ENCODE measurements around the gene MUC22. TPM values are rescaled to one million over a fixed set of nuclear protein-coding genes. Genes with fewer than 3 reads are reported as not detected.
A peak's percentile ranks its signal among the peaks of the same experiment; 100 is the strongest.
"Not testable (repeated sequence)": the region's sequence is repeated elsewhere in the genome, so short reads cannot be mapped to it uniquely, and the experiment has no call there.

Gene MUC22
- total RNA-seq, result not detected

DNA sequence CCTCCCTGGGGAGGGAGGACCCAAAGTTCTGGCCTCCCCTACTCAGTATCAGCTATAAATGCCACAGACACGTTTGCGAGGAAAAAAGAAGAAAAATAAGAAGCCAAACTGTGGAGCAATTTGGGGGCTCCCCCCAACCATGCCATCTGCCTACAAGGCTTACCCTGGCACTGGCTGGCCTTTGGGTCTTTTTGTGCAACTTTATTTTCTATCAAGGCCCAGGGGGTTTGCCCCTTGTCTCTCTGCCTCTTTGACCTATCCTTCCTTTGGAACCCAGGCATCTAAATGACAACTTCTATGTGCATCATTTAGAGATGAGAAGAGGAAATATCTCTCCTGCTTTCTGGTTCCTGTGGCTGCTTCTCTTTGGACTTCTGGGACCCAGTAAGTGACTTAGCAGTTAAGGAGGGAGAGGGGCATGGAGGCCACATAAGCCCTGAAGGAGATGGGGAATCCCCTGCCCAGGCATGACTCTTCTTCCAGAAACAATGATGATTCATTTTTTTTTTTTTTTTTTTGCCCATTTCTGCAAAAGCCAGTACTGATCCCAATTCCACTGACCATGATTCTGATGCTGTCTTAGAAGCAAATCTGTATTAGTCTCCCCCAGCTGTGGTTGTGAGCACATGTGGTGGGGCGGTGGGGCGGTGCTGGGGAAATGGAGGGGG lies at the start of gene MUC22:
Gene MUC22 (plus strand): TSS at position 82 of the 668 bp plus-strand sequence. CDS start 233 bp downstream, at position 315.
- no peak for DNase-seq
- H3K4me3 Mint-ChIP-seq, result no peak within 1 kb of the TSS
- no peak for ATAC-seq
- no peak within 1 kb of the TSS for H3K27ac Mint-ChIP-seq
- peaks cover 56% of the 10 kb centered on the region for H3K27me3 Mint-ChIP-seq
- no peaks in the 10 kb centered on the region for H3K9me3 Mint-ChIP-seq (ENCODE audit: low read depth)
- no peaks in the 10 kb centered on the region for H3K4me1 Mint-ChIP-seq
- CTCF ChIA-PET, result no interaction called here
- no peaks in the 10 kb centered on the region for H3K36me3 Mint-ChIP-seq

DNA sequence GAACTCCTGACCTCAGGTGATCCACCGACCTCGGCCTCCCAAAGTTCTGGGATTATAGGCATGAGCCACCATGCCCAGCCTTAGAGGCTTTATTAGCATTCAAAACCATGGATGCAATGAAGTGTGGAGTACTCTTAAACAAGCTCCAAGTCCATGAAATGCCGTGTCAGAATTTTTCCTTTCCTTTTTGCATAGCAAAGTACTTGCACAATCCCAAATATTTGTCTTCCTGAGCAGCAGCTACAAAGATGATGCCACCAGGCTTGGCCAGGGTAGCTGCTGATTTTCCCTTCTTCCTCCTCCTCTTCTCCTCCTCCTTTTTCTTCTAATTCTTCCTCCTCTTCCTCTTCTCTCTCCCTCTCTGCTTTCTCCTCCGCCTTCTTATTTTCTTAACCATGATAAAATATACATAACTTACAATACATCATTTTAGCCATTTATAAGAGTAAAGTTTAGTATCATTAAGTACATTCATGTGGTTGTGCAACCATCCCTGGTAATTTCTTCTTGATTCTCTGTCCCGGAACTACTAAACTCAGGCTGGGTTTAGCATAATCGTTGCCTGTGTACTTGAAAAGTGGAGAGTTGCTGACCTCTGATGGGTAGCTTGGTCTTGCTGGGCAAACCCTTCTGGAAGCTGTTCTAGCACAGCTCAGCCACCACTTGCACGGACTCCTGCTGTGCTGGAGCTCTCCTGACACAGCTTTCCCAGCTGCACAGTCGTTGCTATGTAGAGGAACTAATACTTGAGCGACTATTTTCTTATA lies 49.2 kb upstream of the MUC22 start:
- DNase-seq (no peak), ATAC-seq (no peak)
- Mint-ChIP-seq H3K4me1 (peaks cover 29% of the 10 kb centered on the region), H3K27ac (no peak overlapping the region), H3K36me3 (no peaks in the 10 kb centered on the region), H3K4me3 (no peak overlapping the region), H3K9me3 (ENCODE audit: low read depth) (no peaks in the 10 kb centered on the region), H3K27me3 (peaks cover 76% of the 10 kb centered on the region)
- CTCF ChIA-PET, result interaction anchor here (1.0 to 1.2 kb wide), 2 partner anchors 28 to 46 kb away, joined by 3 read pairs; no protein-coding TSS in a partner anchor

GRCh38 chr6:30962716-30963115 lies 47.6 kb upstream of the MUC22 start:
- Mint-ChIP-seq H3K36me3 (no peaks in the 10 kb centered on the region), H3K9me3 (ENCODE audit: low read depth) (no peaks in the 10 kb centered on the region), H3K27me3 (peaks cover 71% of the 10 kb centered on the region), H3K4me3 (no peak overlapping the region), H3K27ac (no peak overlapping the region), H3K4me1 (peaks cover 29% of the 10 kb centered on the region)
- ATAC-seq (no peak), DNase-seq (no peak)
- CTCF ChIA-PET, result no interaction called here

GRCh38 chr6:30963641-30964040 lies 46.6 kb upstream of the MUC22 start:
- no peak overlapping the region for H3K27ac Mint-ChIP-seq
- no peaks in the 10 kb centered on the region for H3K9me3 Mint-ChIP-seq (ENCODE audit: low read depth)
- no peak for ATAC-seq
- H3K27me3 Mint-ChIP-seq, result peaks cover 64% of the 10 kb centered on the region
- no peaks in the 10 kb centered on the region for H3K36me3 Mint-ChIP-seq
- DNase-seq, result no peak
- no peak overlapping the region for H3K4me3 Mint-ChIP-seq
- H3K4me1 Mint-ChIP-seq, result peaks cover 29% of the 10 kb centered on the region
- CTCF ChIA-PET, result interaction anchor here (1.3 kb wide), 1 partner anchor 116 kb away, joined by 4 read pairs; no protein-coding TSS in a partner anchor

DNA sequence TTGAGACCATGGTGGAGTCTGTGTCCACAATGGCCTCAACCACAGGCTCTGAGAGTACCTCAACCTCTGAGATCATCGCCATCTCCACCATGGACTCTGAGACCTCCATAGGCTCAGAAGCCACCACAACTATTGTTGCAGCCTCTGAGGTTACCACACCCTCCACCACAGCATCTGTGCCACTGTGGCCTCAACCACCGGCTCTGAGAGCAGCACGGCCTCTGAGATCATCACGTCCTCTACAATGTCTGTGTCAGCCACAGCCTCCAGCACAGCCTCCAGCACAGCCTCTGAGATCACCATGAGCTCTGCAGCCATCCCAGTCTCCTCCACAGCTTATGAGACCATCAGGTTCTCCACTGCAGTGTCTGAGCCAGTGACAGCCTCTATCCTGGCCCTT lies 46.2 kb upstream of the MUC22 start:
- peaks cover 63% of the 10 kb centered on the region for H3K27me3 Mint-ChIP-seq
- DNase-seq (peak; percentile 81), ATAC-seq (peak; percentile 75)
- H3K27ac Mint-ChIP-seq, result peak overlapping the region; percentile 31
- CTCF ChIA-PET, result interaction anchor here (1.2 to 1.3 kb wide), 2 partner anchors 9 to 116 kb away, joined by 4 read pairs; no protein-coding TSS in a partner anchor
- H3K36me3 Mint-ChIP-seq, result no peaks in the 10 kb centered on the region
- no peak overlapping the region for H3K4me3 Mint-ChIP-seq
- H3K9me3 Mint-ChIP-seq (ENCODE audit: low read depth), result no peaks in the 10 kb centered on the region
- peaks cover 29% of the 10 kb centered on the region for H3K4me1 Mint-ChIP-seq

DNA sequence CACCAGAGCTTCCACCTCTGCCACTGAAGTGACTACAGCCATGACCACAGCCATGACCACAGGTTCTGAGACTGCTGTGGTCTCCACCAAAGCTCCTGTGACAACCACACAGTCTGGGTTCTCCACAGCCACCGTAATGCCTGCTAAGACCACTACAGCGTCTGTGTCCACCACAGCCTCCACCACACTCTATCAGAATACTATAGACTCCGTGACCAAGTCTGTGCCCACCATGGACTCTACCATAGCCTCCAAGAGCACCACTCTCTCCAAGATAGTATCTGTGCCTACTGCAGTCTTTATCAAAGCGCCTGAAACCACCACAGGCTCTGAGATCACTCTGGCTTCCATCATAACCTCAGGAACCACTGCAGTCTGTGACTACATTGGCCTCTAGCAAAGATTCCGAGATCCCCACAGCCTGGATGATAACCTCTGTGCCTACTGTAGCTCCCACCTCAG lies 45.1 kb upstream of the MUC22 start:
- no peaks in the 10 kb centered on the region for H3K9me3 Mint-ChIP-seq (ENCODE audit: low read depth)
- H3K36me3 Mint-ChIP-seq, result no peaks in the 10 kb centered on the region
- DNase-seq (peak; percentile 66), ATAC-seq (peak; percentile 45)
- peaks cover 57% of the 10 kb centered on the region for H3K27me3 Mint-ChIP-seq
- peaks cover 29% of the 10 kb centered on the region for H3K4me1 Mint-ChIP-seq
- no peak overlapping the region for H3K4me3 Mint-ChIP-seq
- CTCF ChIA-PET, result interaction anchor here (1.2 to 1.3 kb wide), 3 partner anchors 10 to 115 kb away, joined by 4 read pairs; partner anchors contain the start of gene VARS2
- H3K27ac Mint-ChIP-seq, result peak overlapping the region; percentile 44

DNA sequence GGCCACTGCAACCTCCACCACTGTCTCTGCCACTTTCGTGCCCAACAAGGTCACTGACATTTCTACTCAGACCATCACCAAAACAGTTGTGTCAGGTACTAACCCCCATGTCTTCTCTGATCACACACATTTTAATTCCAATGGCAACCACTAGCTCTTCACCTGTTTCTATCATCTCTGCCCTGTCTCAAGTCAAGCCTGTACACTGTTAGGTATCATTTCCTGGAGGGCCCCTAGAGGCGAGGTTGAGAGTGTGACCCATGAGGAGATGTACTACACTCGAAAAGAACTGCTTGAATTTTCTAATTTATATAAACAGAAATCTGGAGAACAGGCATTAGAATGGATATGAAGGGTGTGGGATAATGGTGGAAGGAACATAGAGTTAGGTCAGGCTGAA lies 44.1 kb upstream of the MUC22 start:
- CTCF ChIA-PET, result interaction anchor here (0.7 to 1.3 kb wide), 2 partner anchors 9 to 52 kb away, joined by 3 to 4 read pairs; partner anchors contain the start of gene VARS2
- DNase-seq (no peak), ATAC-seq (no peak)
- H3K27me3 Mint-ChIP-seq, result peaks cover 56% of the 10 kb centered on the region
- H3K36me3 Mint-ChIP-seq, result no peaks in the 10 kb centered on the region
- H3K9me3 Mint-ChIP-seq (ENCODE audit: low read depth), result no peaks in the 10 kb centered on the region
- H3K4me3 Mint-ChIP-seq, result no peak overlapping the region
- H3K4me1 Mint-ChIP-seq, result peaks cover 29% of the 10 kb centered on the region
- H3K27ac Mint-ChIP-seq, result peak overlapping the region; percentile 37

- H3K4me1 Mint-ChIP-seq, result peaks cover 21% of the 10 kb centered on the region
- H3K9me3 Mint-ChIP-seq (ENCODE audit: low read depth); DNase-seq; H3K27ac Mint-ChIP-seq; H3K36me3 Mint-ChIP-seq; ATAC-seq; H3K4me3 Mint-ChIP-seq: not testable (repeated sequence)
- peaks cover 62% of the 10 kb centered on the region for H3K27me3 Mint-ChIP-seq
- CTCF ChIA-PET, result interaction anchor here (1.4 kb wide), 1 partner anchor 111 kb away, joined by 3 read pairs; no protein-coding TSS in a partner anchor
These were observed 41.1 kb upstream of the MUC22 start for GRCh38 chr6:30969171-30969570.

- H3K27ac Mint-ChIP-seq, result no peak overlapping the region
- H3K4me3 Mint-ChIP-seq, result no peak overlapping the region
- no peak for DNase-seq
- no peak for ATAC-seq
- no peaks in the 10 kb centered on the region for H3K36me3 Mint-ChIP-seq
- peaks cover 3% of the 10 kb centered on the region for H3K4me1 Mint-ChIP-seq
- H3K9me3 Mint-ChIP-seq (ENCODE audit: low read depth), result no peaks in the 10 kb centered on the region
- H3K27me3 Mint-ChIP-seq, result peaks cover 59% of the 10 kb centered on the region
- CTCF ChIA-PET, result no interaction called here
These were observed 39.3 kb upstream of the MUC22 start for GRCh38 chr6:30970946-30971345.

- Mint-ChIP-seq H3K36me3 (no peaks in the 10 kb centered on the region), H3K27me3 (peaks cover 57% of the 10 kb centered on the region), H3K4me3 (no peak overlapping the region), H3K9me3 (ENCODE audit: low read depth) (no peaks in the 10 kb centered on the region), H3K4me1 (no peaks in the 10 kb centered on the region), H3K27ac (no peak overlapping the region)
- DNase-seq (no peak), ATAC-seq (no peak)
- CTCF ChIA-PET, result no interaction called here
These were observed 37.5 kb upstream of the MUC22 start for GRCh38 chr6:30972816-30973215.

DNA sequence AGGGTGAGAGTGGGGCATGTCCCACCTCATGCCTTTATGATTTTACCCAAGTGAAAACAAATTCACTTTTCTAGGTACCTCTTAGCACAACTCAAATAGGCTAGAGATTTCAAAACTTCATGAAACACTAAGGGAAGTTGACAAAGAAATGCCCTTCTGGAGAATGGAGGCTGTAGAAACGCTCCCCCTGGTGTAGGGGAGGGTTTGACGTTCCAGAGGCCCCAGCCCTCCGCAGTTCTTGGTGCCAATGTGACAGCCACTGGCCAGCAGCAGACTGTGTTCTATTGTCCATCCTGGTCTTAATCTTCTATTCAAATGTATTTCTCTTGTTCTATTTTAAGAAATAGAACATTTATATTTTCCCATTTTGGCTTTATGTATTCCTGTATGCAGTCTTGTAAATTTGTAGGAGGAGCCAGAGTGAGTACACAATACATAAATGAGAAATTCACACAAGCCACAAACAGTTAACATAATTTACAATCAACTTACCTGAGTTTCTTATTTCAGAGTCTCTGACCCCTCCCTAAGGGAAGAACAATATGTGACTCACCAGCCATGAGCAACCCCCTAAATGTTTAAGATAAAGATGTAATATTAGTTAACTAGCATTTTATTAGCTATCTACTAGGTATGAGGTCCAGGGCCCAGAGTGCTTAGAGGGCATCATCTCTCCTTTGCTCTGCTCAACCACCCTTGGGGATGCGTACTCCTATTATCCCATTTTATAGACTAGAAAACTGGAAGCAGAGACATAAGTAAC lies 35.6 kb upstream of the MUC22 start:
- no peaks in the 10 kb centered on the region for H3K36me3 Mint-ChIP-seq
- CTCF ChIA-PET, result interaction anchor here (0.6 kb wide), 1 partner anchor 8 kb away, joined by 3 read pairs; no protein-coding TSS in a partner anchor
- DNase-seq, result no peak
- H3K4me3 Mint-ChIP-seq, result no peak overlapping the region
- no peak overlapping the region for H3K27ac Mint-ChIP-seq
- no peaks in the 10 kb centered on the region for H3K9me3 Mint-ChIP-seq (ENCODE audit: low read depth)
- ATAC-seq, result no peak
- peaks cover 65% of the 10 kb centered on the region for H3K27me3 Mint-ChIP-seq
- no peaks in the 10 kb centered on the region for H3K4me1 Mint-ChIP-seq

DNA sequence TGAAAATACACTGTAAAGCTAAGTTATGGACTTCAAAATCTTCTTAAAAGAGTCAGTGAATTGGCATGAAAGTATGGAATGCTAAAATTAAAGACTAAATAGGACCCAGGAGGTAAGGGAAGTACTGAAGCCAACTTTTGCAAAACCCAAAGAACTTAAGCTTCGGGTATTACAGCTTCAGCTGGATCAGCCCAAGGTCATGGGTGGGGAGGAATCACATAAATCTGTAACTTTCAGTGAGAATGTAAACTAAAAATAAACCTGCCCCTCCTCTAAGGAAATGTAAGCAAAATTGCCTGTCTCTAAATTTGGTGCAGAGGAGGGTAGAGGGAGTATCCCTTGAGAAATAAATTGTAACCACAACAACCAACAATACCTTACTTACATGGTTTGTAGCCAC lies 31.1 kb upstream of the MUC22 start:
- DNase-seq (no peak), ATAC-seq (no peak)
- no peak overlapping the region for H3K27ac Mint-ChIP-seq
- CTCF ChIA-PET, result interaction anchor here (0.8 kb wide), 1 partner anchor 11 kb away, joined by 3 read pairs; no protein-coding TSS in a partner anchor
- H3K9me3 Mint-ChIP-seq (ENCODE audit: low read depth), result no peaks in the 10 kb centered on the region
- H3K36me3 Mint-ChIP-seq, result no peaks in the 10 kb centered on the region
- H3K4me1 Mint-ChIP-seq, result peaks cover 1% of the 10 kb centered on the region
- H3K4me3 Mint-ChIP-seq, result no peak overlapping the region
- peaks cover 67% of the 10 kb centered on the region for H3K27me3 Mint-ChIP-seq

DNA sequence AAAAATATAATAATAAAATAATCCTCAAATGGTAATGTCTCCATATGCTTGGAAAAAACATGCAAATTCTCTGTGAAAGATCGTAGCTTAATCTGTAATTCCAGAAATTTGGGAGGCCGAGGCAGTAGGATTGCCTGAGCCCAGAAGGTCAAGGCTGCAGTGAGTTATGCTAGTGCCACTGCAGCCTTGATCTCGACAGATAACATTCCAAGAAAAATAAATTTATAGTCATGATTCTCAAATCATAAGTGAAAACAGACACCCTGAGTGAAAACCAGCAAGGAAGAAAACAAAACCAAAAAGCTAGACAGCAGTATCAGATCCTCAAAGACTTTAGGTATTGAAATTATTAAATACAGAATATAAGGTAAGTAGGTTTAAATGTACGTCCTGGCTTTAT lies 30.6 kb upstream of the MUC22 start:
- Mint-ChIP-seq H3K27me3 (peaks cover 61% of the 10 kb centered on the region), H3K36me3 (no peaks in the 10 kb centered on the region), H3K9me3 (ENCODE audit: low read depth) (no peaks in the 10 kb centered on the region), H3K4me1 (peaks cover 1% of the 10 kb centered on the region), H3K4me3 (no peak overlapping the region), H3K27ac (no peak overlapping the region)
- ATAC-seq, result no peak
- DNase-seq, result no peak
- CTCF ChIA-PET, result interaction anchor here (0.8 kb wide), 1 partner anchor 11 kb away, joined by 3 read pairs; no protein-coding TSS in a partner anchor
